AG04449 (cell line): ENCODE results near the gene KDELR3.
A peak's percentile ranks its signal among the peaks of the same experiment; 100 is the strongest.
"Not testable (repeated sequence)": the region's sequence is repeated elsewhere in the genome, so short reads cannot be mapped to it uniquely, and the experiment has no call there.

ENCODE experiments used
- CTCF ChIA-PET: fragments of 350-600 bp; formaldehyde crosslinking; extraction: SDS; loops from one replicate; lab custom pipeline; 2021; ENCODE audit warnings: antibody characterized with exemption; lab: Yijun Ruan, JAX
- POLR2A ChIA-PET: fragments of 400-600, 350-600 bp; formaldehyde crosslinking; extraction: SDS; loops from one replicate; lab custom pipeline; 2020; ENCODE audit warnings: antibody characterized with exemption, inconsistent platforms; lab: Yijun Ruan, JAX
- DNase-seq: peaks from one replicate; pipeline ENCODE4 v3.0.0-alpha.2; 2010; ENCODE audit warnings: low read depth, low spot score
- H3K4me3 ChIP-seq: 2 replicates; pipeline ENCODE4 v1.5.1; 2011; ENCODE audit warnings: low read depth, mild to moderate bottlenecking, control low read depth, low read length
- TF ChIP-seq, protein P1 (sequence below): IDR thresholded peaks from one replicate; pipeline ENCODE4 v1.5.1; 2011; ENCODE audit warnings: mild to moderate bottlenecking, moderate library complexity, low read length, control low read depth, inconsistent platforms; ENCODE audit not compliant: insufficient read depth; ENCODE audit errors: missing control alignments

KDELR3 gene

DNA sequence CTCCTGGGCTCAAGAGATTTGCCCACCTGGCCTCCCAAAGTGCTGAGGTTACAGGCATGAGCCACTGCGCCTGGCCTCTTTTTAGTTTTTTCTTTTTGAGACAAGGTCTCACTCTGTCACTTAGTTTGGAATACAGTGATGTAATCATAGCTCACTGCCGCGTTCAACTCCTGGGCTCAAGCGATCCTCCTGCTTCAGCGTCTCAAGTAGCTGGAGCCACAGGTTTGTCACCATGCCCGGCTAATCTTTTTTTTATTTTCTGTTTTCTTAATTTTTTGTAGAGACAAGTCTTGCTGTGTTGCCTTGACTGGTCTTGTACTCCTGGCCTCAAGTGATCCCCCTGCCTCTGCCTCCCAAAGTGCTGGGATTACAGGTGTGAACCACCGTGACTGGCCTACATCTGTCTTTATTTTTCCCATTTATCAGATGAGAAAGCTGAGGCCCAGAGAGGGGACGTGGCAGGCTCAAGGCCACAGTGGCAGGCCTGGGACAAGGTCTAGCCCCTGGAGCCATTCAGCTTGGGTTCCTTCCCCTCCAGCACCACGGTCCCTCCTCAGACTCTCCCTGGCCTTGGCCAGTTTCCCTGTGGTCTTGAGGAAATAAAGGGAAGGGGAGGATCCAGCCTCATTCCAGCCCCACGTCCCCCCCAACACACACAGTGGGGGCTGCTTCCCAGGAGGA lies 2.8 kb upstream of the KDELR3 start:
- DNase-seq: no peak
- CTCF ChIA-PET: no interaction called here
- H3K4me3 ChIP-seq: no peak overlapping the region
- POLR2A ChIA-PET: no interaction called here
- TF ChIP-seq, protein P1, sequence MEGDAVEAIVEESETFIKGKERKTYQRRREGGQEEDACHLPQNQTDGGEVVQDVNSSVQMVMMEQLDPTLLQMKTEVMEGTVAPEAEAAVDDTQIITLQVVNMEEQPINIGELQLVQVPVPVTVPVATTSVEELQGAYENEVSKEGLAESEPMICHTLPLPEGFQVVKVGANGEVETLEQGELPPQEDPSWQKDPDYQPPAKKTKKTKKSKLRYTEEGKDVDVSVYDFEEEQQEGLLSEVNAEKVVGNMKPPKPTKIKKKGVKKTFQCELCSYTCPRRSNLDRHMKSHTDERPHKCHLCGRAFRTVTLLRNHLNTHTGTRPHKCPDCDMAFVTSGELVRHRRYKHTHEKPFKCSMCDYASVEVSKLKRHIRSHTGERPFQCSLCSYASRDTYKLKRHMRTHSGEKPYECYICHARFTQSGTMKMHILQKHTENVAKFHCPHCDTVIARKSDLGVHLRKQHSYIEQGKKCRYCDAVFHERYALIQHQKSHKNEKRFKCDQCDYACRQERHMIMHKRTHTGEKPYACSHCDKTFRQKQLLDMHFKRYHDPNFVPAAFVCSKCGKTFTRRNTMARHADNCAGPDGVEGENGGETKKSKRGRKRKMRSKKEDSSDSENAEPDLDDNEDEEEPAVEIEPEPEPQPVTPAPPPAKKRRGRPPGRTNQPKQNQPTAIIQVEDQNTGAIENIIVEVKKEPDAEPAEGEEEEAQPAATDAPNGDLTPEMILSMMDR: no peak

DNA sequence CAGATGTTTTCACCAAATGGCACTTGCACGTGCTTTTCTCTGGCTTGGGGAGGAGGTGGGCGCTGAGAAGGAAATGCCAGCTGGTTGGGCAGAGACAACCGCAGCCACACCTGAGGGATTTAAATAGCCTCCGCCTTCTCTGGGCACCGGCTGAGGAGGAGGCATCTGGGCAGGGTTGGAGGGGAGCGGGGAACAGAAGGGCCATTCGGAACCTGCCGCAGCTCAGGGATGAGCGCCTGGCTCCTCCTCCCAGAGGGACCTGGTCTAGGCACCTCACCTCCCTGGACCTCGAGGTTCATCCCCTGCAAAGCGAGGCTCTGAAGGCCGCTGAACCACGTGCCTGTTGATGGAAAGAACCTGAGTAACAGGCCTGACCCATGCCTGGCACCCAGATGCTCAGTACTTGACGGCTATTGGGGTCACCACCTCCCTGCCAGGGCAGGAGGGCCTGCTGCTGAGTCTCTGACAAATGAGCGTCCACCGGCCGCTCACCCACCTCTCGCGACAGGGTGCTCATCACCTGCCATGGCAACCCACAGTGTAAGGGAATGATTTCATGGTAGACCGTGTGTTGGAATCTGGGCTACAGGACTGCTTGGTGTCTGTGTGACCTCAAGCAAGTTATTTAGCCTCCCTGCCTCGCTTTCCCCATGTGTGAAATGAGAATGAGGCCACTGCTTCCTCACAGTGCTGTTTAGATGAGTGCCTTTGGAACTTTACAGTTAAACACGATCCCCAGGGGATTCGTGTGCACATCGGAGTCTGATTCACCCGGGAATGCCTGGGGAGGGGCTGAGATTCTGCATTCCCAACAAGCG lies 2.0 kb upstream of the KDELR3 start:
- TF ChIP-seq, protein P1: no peak
- POLR2A ChIA-PET: no interaction called here
- DNase-seq: no peak
- CTCF ChIA-PET: no interaction called here
- H3K4me3 ChIP-seq: no peak overlapping the region

DNA sequence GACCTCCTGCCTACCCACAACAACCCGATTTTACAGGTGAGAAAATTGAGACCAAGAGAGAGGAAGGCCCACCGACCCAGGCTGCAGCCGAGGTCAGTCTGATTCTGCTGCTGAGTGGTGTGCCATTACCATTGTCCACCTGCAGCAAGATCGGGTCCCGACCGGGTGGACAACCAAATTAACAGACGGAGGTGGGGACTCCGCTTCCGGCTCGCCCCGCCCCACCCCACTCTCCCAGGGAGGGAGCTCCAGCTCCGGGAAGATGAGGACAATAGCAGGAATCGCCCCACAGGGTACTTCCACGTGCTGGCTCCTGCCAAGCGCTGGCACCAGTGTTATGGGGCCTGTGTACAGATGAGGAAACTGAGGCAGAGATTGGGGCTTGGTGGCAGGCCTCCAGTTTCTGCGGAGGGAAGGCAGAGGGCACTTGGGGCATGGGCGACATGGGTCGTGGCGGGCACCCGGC lies 425 bp upstream of the KDELR3 start:
- TF ChIP-seq, protein P1: no peak
- H3K4me3 ChIP-seq: peak overlapping the region; percentile 94
- DNase-seq: no peak
- CTCF ChIA-PET: interaction anchor here (1.1 kb wide), 1 partner anchor 14 kb away, joined by 3 read pairs; no protein-coding TSS in a partner anchor
- POLR2A ChIA-PET: interaction anchor here (0.6 to 1.4 kb wide), 2 partner anchors 16 to 273 kb away, joined by 3 to 4 read pairs; no protein-coding TSS in a partner anchor

DNA sequence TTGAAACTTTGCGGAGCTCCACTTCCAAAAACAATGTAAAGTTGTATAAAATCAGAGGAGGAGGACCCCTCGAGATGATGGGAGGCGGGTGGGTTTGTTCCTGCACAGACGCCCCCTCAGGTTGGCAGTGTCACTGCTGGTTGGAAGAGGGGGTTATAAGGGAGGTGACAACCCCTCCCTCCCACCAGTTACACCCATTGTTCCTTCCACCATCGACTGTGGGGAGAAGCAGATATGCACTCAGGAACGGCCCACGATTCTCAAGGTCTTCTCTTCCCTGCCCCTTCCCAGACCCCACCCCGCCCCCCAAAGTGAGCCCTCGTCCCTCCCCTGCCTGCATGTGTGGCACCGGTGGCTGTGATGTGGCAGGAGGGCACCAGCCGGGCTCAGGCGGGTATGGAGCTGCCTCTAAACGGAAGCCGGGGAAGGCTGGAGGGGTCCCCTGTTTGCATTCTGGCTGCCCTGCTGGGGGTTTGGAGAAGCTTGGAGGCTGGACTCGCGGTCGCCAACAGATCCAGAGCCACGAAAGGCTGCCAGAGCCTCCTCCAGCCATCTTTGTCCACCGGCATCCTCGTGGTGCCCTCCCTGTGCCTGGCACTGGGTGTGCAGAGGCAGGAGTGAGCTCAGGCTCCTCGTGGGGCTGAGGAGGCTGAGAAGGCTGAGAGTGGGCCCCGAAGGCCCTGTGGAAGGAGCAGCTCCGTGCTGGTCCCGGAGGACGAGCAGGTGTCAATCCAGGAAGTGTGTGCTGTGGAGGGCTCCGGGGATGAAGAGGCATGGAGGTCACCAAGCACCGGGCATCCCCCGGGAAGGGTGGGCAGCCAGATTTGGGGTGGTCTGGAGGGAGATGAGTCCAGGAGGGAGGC lies 778 bp downstream of the KDELR3 start:
- TF ChIP-seq, protein P1: peak; percentile 52
- DNase-seq: no peak
- ChIA-PET CTCF (interaction anchor here (0.9 to 1.2 kb wide), 4 partner anchors 9 to 354 kb away, joined by 3 to 6 read pairs (median 4); no protein-coding TSS in a partner anchor), POLR2A (interaction anchor here (0.7 to 1.4 kb wide), 2 partner anchors 9 to 15 kb away, joined by 3 to 4 read pairs; no protein-coding TSS in a partner anchor)
- H3K4me3 ChIP-seq: peak overlapping the region; percentile 94

DNA sequence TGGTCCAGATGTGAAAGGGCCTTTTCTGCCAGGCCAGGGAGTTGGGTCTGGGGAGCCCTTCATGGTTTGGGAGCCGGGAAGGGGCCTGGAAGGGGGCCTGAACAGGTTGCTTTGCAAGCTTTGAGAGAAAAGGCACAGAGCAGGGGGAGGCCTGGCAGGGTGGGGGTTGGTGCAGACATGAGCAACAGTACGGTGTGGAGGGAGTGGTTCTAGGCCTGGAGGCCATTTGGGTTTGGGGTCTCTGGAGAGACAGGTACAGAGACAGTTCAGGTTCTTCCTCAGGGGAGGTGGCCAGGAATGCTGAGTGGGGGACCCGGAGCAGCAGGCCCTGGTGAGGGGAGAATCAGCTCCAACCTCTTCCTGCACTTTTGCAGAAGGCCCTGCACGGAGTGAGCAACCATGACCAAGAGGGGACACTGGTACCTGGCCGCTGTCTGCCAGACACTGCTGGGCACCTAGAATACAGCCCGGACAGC lies 1.4 kb downstream of the KDELR3 start:
- no peak for DNase-seq
- TF ChIP-seq, protein P1: no peak
- H3K4me3 ChIP-seq: peak overlapping the region; percentile 94
- POLR2A ChIA-PET: interaction anchor here (0.7 to 1.8 kb wide), 2 partner anchors 9 to 12 kb away, joined by 3 to 6 read pairs; no protein-coding TSS in a partner anchor
- CTCF ChIA-PET: interaction anchor here (0.9 to 1.1 kb wide), 3 partner anchors 25 to 355 kb away, joined by 3 to 4 read pairs (median 3); no protein-coding TSS in a partner anchor

DNA sequence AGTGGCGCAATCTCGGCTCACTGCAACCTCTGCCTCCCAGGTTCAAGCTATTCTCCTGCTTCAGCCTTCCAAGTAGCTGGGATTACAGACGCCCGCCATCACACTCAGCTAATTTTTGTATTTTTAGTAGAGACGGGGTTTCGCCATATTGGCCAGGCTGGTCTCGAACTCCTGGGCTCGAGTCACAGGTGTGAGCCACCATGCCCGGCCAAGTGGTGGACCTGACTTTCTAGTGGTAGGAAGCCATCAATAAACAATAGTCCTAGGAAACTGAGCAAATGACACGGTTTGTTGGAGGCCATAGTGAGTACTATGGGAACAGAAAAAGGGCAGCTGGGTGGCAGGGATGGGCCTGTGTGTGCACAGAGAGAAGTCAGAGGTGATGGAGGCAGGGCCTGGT lies 2.3 kb downstream of the KDELR3 start:
- H3K4me3 ChIP-seq, DNase-seq: not testable (repeated sequence)
- ChIA-PET POLR2A (interaction anchor here (1.8 kb wide), 1 partner anchor 11 kb away, joined by 6 read pairs; no protein-coding TSS in a partner anchor), CTCF (interaction anchor here (0.9 to 1.1 kb wide), 3 partner anchors 12 to 418 kb away, joined by 3 to 7 read pairs (median 3); no protein-coding TSS in a partner anchor)
